GM18520 (cell line): ENCODE results near the gene PRR14L.
"Not testable (repeated sequence)": the region's sequence is repeated elsewhere in the genome, so short reads cannot be mapped to it uniquely, and the experiment has no call there.

Experiments
- ATAC-seq: cut with Tn5 transposase; IDR thresholded peaks from one replicate; pipeline ENCODE4 v1.9.1; 2021; ENCODE audit not compliant: unreplicated experiment

PRR14L gene

DNA sequence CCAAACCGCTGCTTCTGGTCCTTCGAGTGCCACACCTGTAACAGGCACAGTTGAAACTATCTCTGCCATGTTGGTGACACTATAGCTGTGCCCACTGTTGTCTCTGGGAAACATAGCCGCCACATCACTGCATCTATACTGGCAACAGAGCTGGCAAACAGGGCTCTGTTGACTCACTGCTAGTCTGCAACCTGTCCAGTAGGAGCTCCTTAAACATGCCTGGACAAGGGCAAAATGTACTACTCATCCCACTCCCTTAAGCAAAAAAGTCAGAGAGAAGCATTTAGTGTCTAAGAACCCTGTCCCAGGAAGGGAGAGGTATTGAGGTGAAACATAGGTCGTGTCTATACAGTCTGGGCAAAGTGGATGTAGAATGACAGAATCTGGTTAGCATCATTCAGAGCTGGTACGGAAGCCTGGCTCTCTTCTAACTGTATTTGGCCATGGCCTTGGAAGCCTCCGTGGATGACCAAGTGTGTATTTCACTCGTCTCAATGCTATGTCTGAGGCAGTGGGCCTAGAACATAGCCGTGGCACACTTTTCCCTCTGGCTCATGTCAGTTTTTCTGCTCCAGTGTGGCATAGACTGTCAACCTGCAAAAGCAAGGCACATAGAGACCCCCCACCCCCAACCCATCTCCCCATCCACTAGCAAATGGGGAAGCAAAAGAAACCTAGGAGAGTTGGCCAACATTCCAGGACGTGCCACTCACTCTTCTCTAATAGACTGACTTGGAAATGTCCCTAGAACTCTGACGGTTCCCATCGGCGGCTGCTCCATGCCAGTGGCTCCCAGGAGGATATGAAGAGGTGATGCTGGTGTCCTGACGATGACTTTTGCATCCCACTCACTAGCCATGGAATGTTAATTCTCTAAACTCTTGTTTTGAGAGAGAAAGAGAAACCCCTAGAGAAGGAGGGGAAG, 66.5 kb downstream of the PRR14L start:
- no peak for ATAC-seq

DNA sequence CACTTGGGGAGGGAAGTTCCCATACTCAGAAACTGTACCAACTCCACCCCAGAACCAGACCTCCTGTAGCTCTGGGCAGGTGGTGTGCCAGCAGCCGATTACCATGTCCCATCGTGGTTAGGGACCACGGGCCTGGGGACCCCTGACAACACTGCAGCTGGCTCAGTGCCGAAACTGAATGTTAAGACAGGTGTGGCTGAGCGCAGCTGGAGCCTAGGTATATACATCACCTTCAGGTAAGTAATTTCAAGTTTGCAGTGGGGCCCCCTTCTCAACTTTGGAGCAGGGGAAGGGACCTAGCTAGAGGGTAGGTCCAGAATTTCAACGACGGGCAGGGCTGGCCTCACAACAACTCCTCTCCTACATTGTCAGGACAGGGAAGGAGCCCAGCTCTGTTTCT, 67.2 kb downstream of the PRR14L start:
- no peak for ATAC-seq

DNA sequence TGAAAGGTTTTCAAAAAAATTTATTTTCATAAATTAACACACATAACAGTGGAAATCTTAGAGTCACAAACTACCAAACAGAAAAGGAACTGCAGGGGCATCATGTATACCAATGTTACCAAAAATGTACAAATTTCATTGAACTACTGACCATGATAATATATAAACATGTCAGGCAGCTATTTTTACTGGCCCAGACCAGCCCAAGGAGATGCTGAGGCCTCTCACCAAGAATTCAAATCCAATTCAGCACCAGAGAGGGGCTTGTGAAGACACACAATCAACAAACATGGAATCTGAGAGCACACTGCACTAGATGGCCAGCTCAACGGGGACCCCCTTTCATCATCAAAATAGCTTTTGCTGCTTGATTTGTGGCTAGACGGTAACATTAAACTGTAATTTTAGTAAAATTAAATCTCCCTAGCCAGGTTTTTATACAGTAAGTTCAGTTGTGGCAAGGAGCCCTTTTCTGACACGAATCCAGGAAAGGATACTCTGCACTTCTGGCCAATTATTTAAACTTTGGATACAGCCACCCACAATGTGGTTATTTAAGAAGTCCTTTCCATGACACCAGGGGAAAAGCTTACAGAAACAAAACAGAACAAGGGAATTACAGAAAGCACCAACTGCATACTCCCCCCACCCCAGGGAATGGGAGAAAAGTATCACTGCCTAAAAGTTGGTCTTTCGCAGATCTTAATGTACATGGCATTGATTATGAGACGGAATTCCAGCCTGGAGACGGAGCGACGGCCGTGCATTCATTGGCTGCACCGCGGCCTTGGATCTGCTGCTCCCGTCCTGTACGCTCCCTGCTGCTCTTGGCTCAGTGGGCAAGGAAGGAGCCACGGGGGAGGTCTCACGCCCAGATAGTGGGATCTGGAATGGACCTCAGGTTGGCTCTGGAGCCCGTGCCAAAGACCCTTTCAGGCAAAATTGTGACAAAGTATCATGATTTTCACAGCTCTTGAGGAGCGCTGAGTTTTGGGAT, 68.3 kb downstream of the PRR14L start:
- ATAC-seq = no peak

DNA sequence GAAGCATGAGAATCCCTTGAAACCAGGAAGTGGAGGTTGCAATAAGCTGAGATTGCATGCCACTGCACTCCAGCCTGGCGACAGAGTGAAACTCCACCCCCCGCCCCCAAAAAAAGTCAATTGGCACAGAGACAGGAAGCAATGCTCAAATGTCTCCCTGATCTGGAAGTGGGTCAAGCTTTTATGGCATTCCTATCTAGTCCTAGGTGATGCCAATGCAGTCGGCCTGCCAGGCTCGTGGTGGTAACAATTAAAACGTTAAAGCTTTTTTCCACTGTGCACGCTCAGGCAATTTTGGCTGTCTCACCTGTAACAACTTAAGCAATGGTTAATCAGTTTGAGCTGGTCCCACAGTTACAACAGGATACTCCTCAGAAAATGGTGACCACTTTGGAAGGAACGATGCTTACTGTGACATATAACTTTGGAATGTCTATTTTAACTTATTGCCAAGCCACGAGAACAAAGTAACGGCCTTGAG, 69.0 kb downstream of the PRR14L start:
- ATAC-seq = no peak

DNA sequence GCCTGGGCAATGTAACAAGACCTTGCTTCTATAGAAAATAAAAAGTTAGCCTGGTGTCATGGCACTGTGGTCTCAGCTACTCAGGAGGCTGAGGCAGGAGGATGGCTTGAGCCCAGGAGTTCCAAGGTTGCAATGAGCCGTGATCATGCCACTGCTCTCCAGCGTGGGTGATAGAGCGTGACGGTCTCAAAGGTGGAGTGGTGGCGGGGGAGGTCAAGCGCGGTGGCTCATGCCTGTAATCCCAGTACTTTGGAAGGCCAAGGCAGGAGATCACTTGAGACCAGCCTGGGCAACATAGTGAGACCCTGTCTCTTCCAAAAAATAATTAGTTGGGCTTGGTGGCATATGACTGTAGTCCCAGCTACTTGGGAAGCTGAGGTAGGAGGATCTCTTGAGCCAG, 71.2 kb downstream of the PRR14L start:
- no peak for ATAC-seq

- ATAC-seq = peak; percentile 83
Observed at GRCh38 chr22:31676700-31677099, 73.2 kb downstream of the PRR14L start.

GRCh38 chr22:31674219-31674618, 75.7 kb downstream of the PRR14L start:
- ATAC-seq = not testable (repeated sequence)

- not testable (repeated sequence) for ATAC-seq
Observed at GRCh38 chr22:31668849-31669248, 81.1 kb downstream of the PRR14L start.

DNA sequence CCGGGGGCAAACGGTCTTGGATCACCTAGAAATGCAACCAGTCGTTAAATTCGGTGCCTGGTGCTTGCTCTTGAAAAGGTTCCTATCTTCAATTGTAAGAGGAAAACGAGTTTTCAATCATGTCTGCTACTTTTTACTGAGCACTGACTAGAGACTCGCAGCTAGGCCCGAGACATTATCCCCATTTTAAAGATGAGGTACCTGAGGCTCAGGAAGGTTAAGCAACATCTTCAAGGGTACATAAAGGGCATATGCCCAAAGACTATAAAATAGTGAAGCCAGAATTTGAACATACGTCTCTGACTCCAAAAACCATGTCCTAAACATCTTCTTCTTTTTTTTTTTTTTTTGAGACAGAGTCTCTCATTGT, 87.3 kb downstream of the PRR14L start:
- no peak for ATAC-seq

- peak; percentile 69 for ATAC-seq
Observed at GRCh38 chr22:31661851-31662667, 87.9 kb downstream of the PRR14L start, which contains the start of gene PISD. TSS of gene PISD (minus strand) at chr22:31662215. CDS start at chr22:31662208, 7 bp downstream.

DNA sequence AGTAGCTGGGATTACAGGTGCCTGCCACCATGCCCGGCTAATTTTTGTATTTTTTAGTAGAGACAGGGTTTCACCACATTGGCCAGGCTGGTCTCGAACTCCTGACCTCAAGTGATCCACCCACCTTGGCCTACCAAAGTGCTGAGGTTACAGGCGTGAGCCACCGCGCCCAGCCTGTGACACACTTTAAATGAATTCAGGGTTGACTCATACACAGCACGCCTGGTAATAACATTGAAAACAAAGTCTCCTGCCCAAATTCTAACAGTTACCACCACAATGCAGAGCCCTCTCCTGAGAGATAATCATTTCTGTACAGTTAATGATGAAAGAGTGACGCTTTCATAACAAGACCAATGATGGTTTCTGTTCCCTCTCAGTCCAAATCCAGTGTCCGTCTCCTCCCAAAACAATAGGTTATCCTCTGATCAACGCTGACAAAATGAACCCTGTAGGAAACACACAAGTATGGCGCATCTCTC, 89.0 kb downstream of the PRR14L start:
- peak; percentile 27 for ATAC-seq

GRCh38 chr22:31659246-31659645, 90.7 kb downstream of the PRR14L start:
- no peak for ATAC-seq

DNA sequence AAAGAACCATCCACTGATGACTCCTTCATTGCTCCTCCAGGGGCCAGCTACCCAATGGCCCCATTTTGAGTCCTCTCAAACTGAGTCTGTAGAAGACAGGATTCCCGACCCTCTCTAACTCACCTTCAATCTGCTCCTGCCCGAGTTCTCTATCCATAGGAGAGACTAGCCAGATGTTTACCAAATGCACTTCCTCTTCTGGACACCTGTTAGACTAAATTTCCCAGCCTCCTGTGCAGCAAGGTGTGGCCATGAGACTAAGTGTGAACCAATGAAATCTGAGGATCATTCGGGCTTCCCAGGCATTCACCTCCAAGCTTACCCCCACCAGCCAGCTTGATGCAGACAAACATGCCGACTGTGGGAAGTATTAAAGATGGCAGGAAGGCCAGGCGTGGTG, 95.5 kb downstream of the PRR14L start:
- no peak for ATAC-seq

DNA sequence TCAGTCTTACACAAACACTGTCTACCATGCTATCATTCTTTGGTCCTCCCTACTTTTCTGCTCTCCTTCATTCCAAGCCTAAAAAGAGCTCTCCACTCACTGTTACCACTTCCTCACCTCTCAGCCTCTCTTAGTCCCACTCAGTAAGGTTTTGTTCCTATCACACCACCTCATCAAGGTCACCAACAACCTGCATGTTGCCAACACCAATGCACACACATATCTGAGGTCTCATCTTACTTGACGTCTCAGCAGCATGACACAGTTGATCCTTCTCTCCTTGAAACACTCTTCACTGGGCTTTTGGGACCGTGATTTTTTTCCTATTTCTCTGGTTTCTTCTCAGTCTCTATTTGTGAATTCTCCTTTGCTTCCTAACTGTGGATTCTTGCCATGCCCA, 96.0 kb downstream of the PRR14L start:
- ATAC-seq = no peak

GRCh38 chr22:31652911-31653684, 96.8 kb downstream of the PRR14L start:
- ATAC-seq = no peak

DNA sequence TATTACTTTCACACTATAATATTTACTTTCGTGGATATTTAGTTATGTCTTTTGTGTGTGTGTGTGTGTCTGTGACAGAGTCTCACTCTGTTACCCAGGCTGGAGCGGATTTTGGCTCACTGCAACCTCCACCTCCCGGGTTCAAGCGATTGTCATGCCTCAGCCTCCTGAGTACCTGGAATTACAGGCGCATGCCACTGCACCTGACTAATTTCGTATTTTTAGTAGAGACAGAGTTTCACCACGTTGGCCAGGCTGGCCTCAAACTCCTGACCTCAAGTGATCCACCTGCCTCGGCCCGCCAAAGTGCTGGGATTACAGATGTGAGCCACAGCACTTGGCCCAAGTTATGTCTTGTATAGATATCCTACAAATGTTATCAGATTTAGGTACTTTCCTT, 97.8 kb downstream of the PRR14L start:
- no peak for ATAC-seq

DNA sequence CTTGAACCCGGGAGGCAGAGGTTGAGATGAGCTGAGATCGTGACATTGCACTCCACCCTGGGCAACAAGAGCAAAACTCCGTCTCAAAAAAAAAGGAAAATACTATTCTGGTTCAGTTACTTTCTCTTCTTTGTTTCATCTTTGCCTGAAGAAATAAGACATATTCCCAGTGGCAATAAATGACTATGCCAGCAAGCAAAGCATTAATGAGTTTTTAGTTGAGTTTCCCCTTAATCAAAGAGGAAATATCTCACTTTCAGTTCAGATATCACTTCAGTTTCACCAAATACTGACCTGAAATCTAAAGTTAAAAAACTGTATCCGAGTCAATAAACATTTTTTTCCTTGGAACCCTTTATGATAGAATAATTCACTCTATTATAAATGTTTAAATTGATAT, 98.3 kb downstream of the PRR14L start:
- no peak for ATAC-seq

GRCh38 chr22:31650391-31650790, 99.5 kb downstream of the PRR14L start:
- no peak for ATAC-seq

DNA sequence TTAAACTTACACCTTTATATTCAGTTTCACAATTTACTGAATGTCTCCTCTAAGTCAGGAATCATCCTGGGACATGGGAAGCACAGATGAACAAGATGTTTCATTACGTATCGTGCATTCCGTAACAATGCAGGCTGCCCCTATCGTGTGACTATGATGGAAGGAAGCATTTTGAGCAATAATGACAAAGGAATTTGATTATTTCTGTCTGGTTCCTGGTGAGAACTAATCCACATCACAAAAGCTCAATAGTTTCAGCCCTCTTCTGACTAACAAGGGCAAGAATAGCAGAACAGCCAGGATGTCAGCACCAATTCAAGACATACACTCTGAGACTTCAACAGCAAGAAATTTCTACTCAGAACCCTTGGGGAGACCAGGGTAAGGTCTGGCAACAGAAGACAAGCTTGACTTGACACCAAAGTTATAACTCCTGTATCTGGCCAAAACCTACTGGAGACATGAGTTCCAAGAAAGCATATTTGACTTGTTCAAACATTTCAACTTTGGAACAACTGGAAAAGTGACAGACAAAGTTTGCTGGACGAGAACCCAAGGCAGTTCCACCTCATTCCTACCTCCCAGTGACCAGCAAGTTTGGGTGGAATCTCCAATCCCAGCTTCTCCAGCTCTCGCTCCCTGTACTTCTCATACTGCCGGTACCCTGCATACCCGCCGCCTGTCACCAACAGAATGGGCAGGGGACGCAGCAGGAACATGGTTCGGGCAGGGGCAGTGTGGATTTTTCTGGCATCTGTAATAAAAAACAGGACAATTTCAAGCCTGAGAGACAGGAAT, 102.2 kb downstream of the PRR14L start:
- no peak for ATAC-seq
